A673 (cell line): Measurements from ENCODE around the gene FNIP1. TPM values are rescaled to one million over a fixed set of nuclear protein-coding genes. Genes with fewer than 3 reads are reported as not detected.

Source experiments
- BruUV-seq: library from RNA; stranded (reverse); fragments of 400-500 nt; replicated peaks from 2 replicates; lab custom pipeline; 2021; lab: Mats Ljungman, UMichigan
- CTCF ChIA-PET: fragments of 300-600 bp; sonication (Branson Sonifier 250); formaldehyde crosslinking; loops from one replicate; lab custom pipeline; 2022; ENCODE audit warnings: antibody characterized with exemption; lab: Charles Lee
- POLR2A ChIA-PET: fragments of 300-600 bp; sonication (Branson Sonifier 250); formaldehyde crosslinking; loops from one replicate; lab custom pipeline; 2022; ENCODE audit warnings: antibody characterized with exemption; ENCODE audit not compliant: low non-redundant PET; lab: Charles Lee
- DNase-seq: peaks from one replicate; pipeline ENCODE4 v3.0.0-alpha.2; 2015; ENCODE audit warnings: low spot score
- H3K27ac ChIP-seq: fragments of 200-600 bp; sonication (generic); 2 replicates; pipeline ENCODE4 v1.5.1; 2016; ENCODE audit warnings: mixed run types, low read depth, mild to moderate bottlenecking, mixed read lengths, antibody characterized with exemption, low read length; ENCODE audit not compliant: poor library complexity, severe bottlenecking
- H3K27me3 ChIP-seq: fragments of 200-600 bp; sonication (generic); replicated peaks from 2 replicates; pipeline ENCODE4 v1.6.1; 2017; ENCODE audit warnings: mixed run types, low read depth, mild to moderate bottlenecking, mixed read lengths, antibody characterized with exemption, low read length; ENCODE audit not compliant: insufficient read depth, poor library complexity
- H3K36me3 ChIP-seq: fragments of 200-600 bp; sonication (generic); 2 replicates; pipeline ENCODE4 v1.6.1; 2016; ENCODE audit warnings: mixed run types, mild to moderate bottlenecking, mixed read lengths, antibody characterized with exemption, low read length; ENCODE audit not compliant: insufficient read depth, poor library complexity, severe bottlenecking
- H3K4me1 ChIP-seq: fragments of 200-600 bp; sonication (generic); 2 replicates; pipeline ENCODE4 v1.6.1; 2017; ENCODE audit warnings: mixed run types, mild to moderate bottlenecking, mixed read lengths, antibody characterized with exemption, low read length; ENCODE audit not compliant: insufficient read depth, poor library complexity, severe bottlenecking
- H3K4me3 ChIP-seq: fragments of 200-600 bp; sonication (generic); 2 replicates; pipeline ENCODE4 v1.5.1; 2016; ENCODE audit warnings: low read depth, mixed run types, mild to moderate bottlenecking, mixed read lengths, low read length; ENCODE audit not compliant: poor library complexity, severe bottlenecking
- H3K9me3 ChIP-seq: fragments of 200-600 bp; sonication (generic); 2 replicates; pipeline ENCODE4 v1.6.1; 2016; ENCODE audit warnings: mixed run types, low read depth, mild to moderate bottlenecking, mixed read lengths, antibody characterized with exemption, low read length; ENCODE audit not compliant: poor library complexity, severe bottlenecking
- CTCF ChIP-seq: fragments of 300-800, 200-600 bp; sonication (generic); conservative IDR thresholded peaks from 2 replicates; pipeline ENCODE4 v1.5.1; 2017; ENCODE audit warnings: low read depth, mild to moderate bottlenecking, antibody characterized with exemption, low read length, moderate library complexity, mixed read lengths
- EZH2 ChIP-seq: fragments of 200-600 bp; sonication (generic); IDR thresholded peaks from 2 replicates; pipeline ENCODE4 v1.6.1; 2017; ENCODE audit warnings: borderline replicate concordance, low read depth, mild to moderate bottlenecking, mixed read lengths, antibody characterized with exemption, low read length; ENCODE audit not compliant: poor library complexity, severe bottlenecking
- intact Hi-C: fragments of 100-400 bp; cut with micrococcal nuclease; formaldehyde crosslinking; loops from one replicate; pipeline ENCODE4 v1.10.0; 2022; ENCODE audit not compliant: unreplicated experiment
- total RNA-seq: library from RNA; stranded (reverse); gene quantifications from 2 replicates; pipeline ENCODE4 v1.2.3, GENCODE V29; 2021

FNIP1 gene
- total RNA-seq, 1 experiment from 2014 or later = 22.9 TPM

- intact Hi-C loops = no loop called here
- H3K9me3 ChIP-seq = no peaks in the 10 kb centered on the region
- peaks cover 11% of the 10 kb centered on the region for H3K36me3 ChIP-seq
- ChIA-PET POLR2A (no interaction called here), CTCF (no interaction called here)
- no peak overlapping the region for H3K27ac ChIP-seq
- no peaks in the 10 kb centered on the region for H3K27me3 ChIP-seq
- DNase-seq = no peak
- no peaks in the 10 kb centered on the region for H3K4me1 ChIP-seq
- TF ChIP-seq CTCF (no peak), EZH2 (no peak)
- BruUV-seq = no TSS peak
- no peak overlapping the region for H3K4me3 ChIP-seq
Measured at GRCh38 chr5:131694926-131695325, 101.9 kb downstream of the FNIP1 start.

- H3K9me3 ChIP-seq = no peaks in the 10 kb centered on the region
- H3K27me3 ChIP-seq = no peaks in the 10 kb centered on the region
- intact Hi-C loops = no loop called here
- BruUV-seq = no TSS peak
- no peak overlapping the region for H3K4me3 ChIP-seq
- CTCF ChIA-PET = no interaction called here
- H3K4me1 ChIP-seq = no peaks in the 10 kb centered on the region
- POLR2A ChIA-PET = no interaction called here
- TF ChIP-seq EZH2 (no peak), CTCF (no peak)
- peaks cover 11% of the 10 kb centered on the region for H3K36me3 ChIP-seq
- H3K27ac ChIP-seq = no peak overlapping the region
- no peak for DNase-seq
Measured at GRCh38 chr5:131693894-131694293, 102.9 kb downstream of the FNIP1 start.

GRCh38 chr5:131685516-131686171 lies 111.2 kb downstream of the FNIP1 start:
- no peak for TF ChIP-seq CTCF
- TF ChIP-seq EZH2 = no peak
- H3K27me3 ChIP-seq = no peaks in the 10 kb centered on the region
- BruUV-seq = no TSS peak
- no peak overlapping the region for H3K4me3 ChIP-seq
- H3K9me3 ChIP-seq = no peaks in the 10 kb centered on the region
- no peak for DNase-seq
- no peak overlapping the region for H3K27ac ChIP-seq
- no peaks in the 10 kb centered on the region for H3K36me3 ChIP-seq
- CTCF ChIA-PET = no interaction called here
- no peaks in the 10 kb centered on the region for H3K4me1 ChIP-seq
- POLR2A ChIA-PET = no interaction called here
- intact Hi-C loops = no loop called here
